ENCODE results near the gene CROCC2. TPM values are rescaled to one million over a fixed set of nuclear protein-coding genes. Genes with fewer than 3 reads are reported as not detected.

The CROCC2 gene
- total and polyA plus RNA-seq, 2 of the 13 experiments (the other 11 are each of a cell fraction or from before 2014, with no cell fraction given), result not detected

GRCh38 chr2:240983361-240983995, 77.3 kb downstream of the CROCC2 start:
- ChIA-PET POLR2A (interaction anchor here (1.0 kb wide), 2 partner anchors 16 to 17 kb away, joined by 3 to 5 read pairs; no protein-coding TSS in a partner anchor), CTCF (ENCODE audit: low intra/inter-chr PET ratio, low total read pairs) (no interaction called here)
- Histone ChIP-seq H2AFZ (ENCODE audit: low read length) (no peak overlapping the region), H3K9me3 (ENCODE audit: low read length) (no peaks in the 10 kb centered on the region), H3K4me3 (replicated peaks in 1 of 3; ENCODE audit: insufficient read depth in 1 of 3, low read depth in 2 of 3, low read length in 3 of 3) (no peak overlapping the region), H3K27ac (ENCODE audit: extremely low read length, insufficient read depth, low read length) (no peak overlapping the region), H3K9ac (ENCODE audit: insufficient read depth, low read depth, low read length) (no peak overlapping the region), H3K4me2 (ENCODE audit: low read depth, low read length) (peak overlapping the region; percentile 19; the same call in 1 of the 2 replicates), H3K4me1 (ENCODE audit: insufficient read depth, low read length) (peaks cover 34% of the 10 kb centered on the region), H3K27me3 (ENCODE audit: control insufficient read depth in 1 of 2, insufficient read depth in 2 of 2, low read length in 2 of 2) (peaks cover 8 to 32% of the 10 kb centered on the region in 2 experiments; a peak in 3 of 5 replicates), H3K36me3 (replicated peaks in 1 of 2; ENCODE audit: control insufficient read depth in 1 of 2, insufficient read depth in 2 of 2, low read length in 2 of 2) (no peaks in the 10 kb centered on the region), H4K20me1 (ENCODE audit: insufficient read depth, low read length) (no peaks in the 10 kb centered on the region), H3K79me2 (ENCODE audit: insufficient read depth, low read length) (no peaks in the 10 kb centered on the region)
- no TSS peak for BruUV-seq (replicated peaks)
- DNase-seq (ENCODE audit: low spot score), result no peak
- FAIRE-seq, result no peak
- WGBS (ENCODE audit: low lambda C conversion rate), result 82% methylated on average over 44 of the region's 45 CpGs
- ATAC-seq, result no peak
- TF ChIP-seq ZNF629 (CRISPR knock-in tag; conservative IDR thresholded peaks at IDR 0.05), result no peak
- TF ChIP-seq NR3C1 (CRISPR knock-in tag; IDR thresholded peaks at IDR 0.05), result no peak
- TF ChIP-seq PPARG (CRISPR knock-in tag; conservative IDR thresholded peaks at IDR 0.05), result no peak
- no peak for TF ChIP-seq POLR2AphosphoS5 (IDR thresholded peaks at IDR 0.05; ENCODE audit: low read depth, low read length)
- TF ChIP-seq REL (CRISPR knock-in tag; conservative IDR thresholded peaks at IDR 0.05), result no peak
- no peak for TF ChIP-seq MAF1 (CRISPR knock-in tag; IDR thresholded peaks at IDR 0.05; ENCODE audit: borderline replicate concordance)
- TF ChIP-seq ZNF121 (CRISPR knock-in tag; IDR thresholded peaks at IDR 0.05), result no peak
- TF ChIP-seq, protein P1, sequence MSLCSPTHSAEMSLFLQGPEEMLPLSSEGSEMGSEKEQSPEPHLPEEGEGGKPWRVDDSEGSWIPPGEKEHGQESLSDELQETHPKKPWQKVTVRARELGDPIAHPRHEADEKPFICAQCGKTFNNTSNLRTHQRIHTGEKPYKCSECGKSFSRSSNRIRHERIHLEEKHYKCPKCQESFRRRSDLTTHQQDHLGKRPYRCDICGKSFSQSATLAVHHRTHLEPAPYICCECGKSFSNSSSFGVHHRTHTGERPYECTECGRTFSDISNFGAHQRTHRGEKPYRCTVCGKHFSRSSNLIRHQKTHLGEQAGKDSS (CRISPR knock-in tag; IDR thresholded peaks at IDR 0.05; ENCODE audit: borderline replicate concordance, low read depth), result no peak
- TF ChIP-seq NR2C2 (CRISPR knock-in tag; IDR thresholded peaks at IDR 0.05; ENCODE audit: borderline replicate concordance), result no peak
- TF ChIP-seq ZNF572 (CRISPR knock-in tag; IDR thresholded peaks at IDR 0.05), result no peak
- TF ChIP-seq REXO4 (CRISPR knock-in tag; IDR thresholded peaks at IDR 0.05; ENCODE audit: borderline replicate concordance), result no peak
- no peak for TF ChIP-seq NR2F6 (IDR thresholded peaks at IDR 0.05)
- TF ChIP-seq NR2F6 (CRISPR knock-in tag; IDR thresholded peaks at IDR 0.05), result no peak
- in situ Hi-C loops (cut with HindIII; ENCODE audit: extremely low pct_ligation_motif_present, low pct_unique_long_range_greater_than_20kb) (no loop called here), intact Hi-C loops (cut with micrococcal nuclease; ENCODE audit: unreplicated experiment) (loop anchor here (10.0 kb wide), 1 partner anchor 1779 kb away; no protein-coding TSS in a partner anchor)

Data from HepG2 (cell line).